AG10803 (cell line): ENCODE measurements around the gene SEPHS1.

Source experiments
- DNase-seq: peaks from one replicate; pipeline ENCODE4 v3.0.0; 2010; ENCODE audit warnings: low read depth
- H3K4me3 ChIP-seq: 2 replicates; pipeline ENCODE4 v1.5.1; 2011; ENCODE audit warnings: mild to moderate bottlenecking, low read length, control low read depth
- TF ChIP-seq, protein P1 (sequence below): conservative IDR thresholded peaks from 2 replicates; pipeline ENCODE4 v1.5.1; 2011; ENCODE audit warnings: mild to moderate bottlenecking, low read length, control low read depth, inconsistent platforms

Gene SEPHS1

GRCh38 chr10:13299437-13300287, 48.4 kb downstream of the SEPHS1 start, which contains the start of gene PHYH:
Gene PHYH (minus strand): TSS chr10:13300064. CDS start chr10:13300042, 22 bp downstream.
- DNase-seq: peak; percentile 85
- TF ChIP-seq, protein P1, sequence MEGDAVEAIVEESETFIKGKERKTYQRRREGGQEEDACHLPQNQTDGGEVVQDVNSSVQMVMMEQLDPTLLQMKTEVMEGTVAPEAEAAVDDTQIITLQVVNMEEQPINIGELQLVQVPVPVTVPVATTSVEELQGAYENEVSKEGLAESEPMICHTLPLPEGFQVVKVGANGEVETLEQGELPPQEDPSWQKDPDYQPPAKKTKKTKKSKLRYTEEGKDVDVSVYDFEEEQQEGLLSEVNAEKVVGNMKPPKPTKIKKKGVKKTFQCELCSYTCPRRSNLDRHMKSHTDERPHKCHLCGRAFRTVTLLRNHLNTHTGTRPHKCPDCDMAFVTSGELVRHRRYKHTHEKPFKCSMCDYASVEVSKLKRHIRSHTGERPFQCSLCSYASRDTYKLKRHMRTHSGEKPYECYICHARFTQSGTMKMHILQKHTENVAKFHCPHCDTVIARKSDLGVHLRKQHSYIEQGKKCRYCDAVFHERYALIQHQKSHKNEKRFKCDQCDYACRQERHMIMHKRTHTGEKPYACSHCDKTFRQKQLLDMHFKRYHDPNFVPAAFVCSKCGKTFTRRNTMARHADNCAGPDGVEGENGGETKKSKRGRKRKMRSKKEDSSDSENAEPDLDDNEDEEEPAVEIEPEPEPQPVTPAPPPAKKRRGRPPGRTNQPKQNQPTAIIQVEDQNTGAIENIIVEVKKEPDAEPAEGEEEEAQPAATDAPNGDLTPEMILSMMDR: no peak
- H3K4me3 ChIP-seq: peak within 1 kb of the TSS; percentile 72

DNA sequence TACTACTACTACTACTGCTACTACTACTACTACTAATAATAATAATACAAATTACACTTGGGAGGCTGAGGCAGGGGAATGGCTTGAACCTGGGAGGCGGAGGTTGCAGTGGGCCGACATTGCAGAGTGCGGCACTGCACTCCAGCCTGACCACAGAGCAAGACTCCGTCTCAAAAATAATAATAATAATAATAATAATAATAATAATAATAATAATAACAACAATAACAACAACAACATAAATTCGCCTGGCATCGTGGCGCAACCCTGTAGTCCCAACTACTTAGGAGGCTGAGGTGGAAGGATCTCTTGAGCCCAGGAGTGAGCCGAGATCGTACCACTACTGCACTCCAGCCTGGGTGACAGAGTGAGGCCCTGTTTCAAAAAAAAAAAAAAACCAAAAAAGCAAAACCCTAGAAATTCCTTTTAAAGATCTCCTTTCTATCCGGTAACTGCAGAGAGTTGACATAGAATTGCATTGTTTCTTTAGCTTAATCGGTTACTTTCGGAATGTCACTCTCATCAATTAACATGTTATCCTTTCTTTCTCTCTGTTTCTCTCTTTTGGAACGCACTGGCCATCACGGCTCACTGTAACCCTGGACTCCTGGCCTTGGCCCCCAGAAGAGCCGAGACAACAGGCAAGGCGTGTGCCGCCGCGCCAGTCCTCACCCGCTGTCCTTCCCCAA, 49.2 kb downstream of the SEPHS1 start:
- DNase-seq: no peak
- peak overlapping the region; percentile 72 for H3K4me3 ChIP-seq
- TF ChIP-seq, protein P1: no peak

GRCh38 chr10:13296476-13296875, 51.6 kb downstream of the SEPHS1 start:
- TF ChIP-seq, protein P1: no peak
- H3K4me3 ChIP-seq: no peak overlapping the region
- no peak for DNase-seq

DNA sequence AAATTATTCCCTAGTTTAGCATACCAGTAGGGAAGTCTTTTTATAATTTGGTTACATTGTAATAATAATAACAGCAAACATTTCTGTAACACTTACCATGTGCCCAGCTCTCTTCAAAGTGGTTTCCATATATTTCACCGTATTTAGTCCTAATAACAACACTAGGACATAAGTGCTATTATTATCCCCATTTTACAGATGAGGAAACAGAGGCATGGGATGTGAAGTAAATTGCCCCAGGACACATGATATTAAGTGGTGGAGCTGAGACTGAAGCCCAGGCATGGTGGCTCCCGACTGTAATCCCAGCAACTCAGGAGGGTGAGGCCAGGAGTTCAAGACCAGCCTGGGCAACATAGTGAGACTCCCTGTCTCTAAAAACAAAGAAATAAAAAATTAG, 53.3 kb downstream of the SEPHS1 start:
- TF ChIP-seq, protein P1: no peak
- no peak overlapping the region for H3K4me3 ChIP-seq
- no peak for DNase-seq

GRCh38 chr10:13291821-13292773, 56.0 kb downstream of the SEPHS1 start:
- DNase-seq: no peak
- TF ChIP-seq, protein P1: no peak
- no peak overlapping the region for H3K4me3 ChIP-seq

GRCh38 chr10:13291061-13291460, 57.0 kb downstream of the SEPHS1 start:
- no peak overlapping the region for H3K4me3 ChIP-seq
- DNase-seq: no peak
- TF ChIP-seq, protein P1: no peak
